Transverse colon (tissue), 4 donors: ENCODE measurements around the gene SRP9.

Experiments
- EP300 ChIP-seq: sonication (generic); formaldehyde crosslinking; IDR thresholded peaks from one replicate; pipeline ENCODE4 v1.6.1; 2017; ENCODE audit warnings: antibody characterized with exemption, low read depth
- POLR2A ChIP-seq: fragments of 450-650 bp; IDR thresholded peaks from one replicate; pipeline ENCODE4 v1.6.1; 2016; ENCODE audit warnings: antibody characterized with exemption, mild to moderate bottlenecking, moderate library complexity
- POLR2AphosphoS5 ChIP-seq, 3 donors: sonication (generic); formaldehyde crosslinking; IDR thresholded peaks; one replicate each; pipeline ENCODE4 v1.6.1; 2016; ENCODE audit warnings: antibody characterized with exemption in 3 of 3
- TF ChIP-seq, protein P1 (sequence below), 5 experiments: fragments of 200-600 bp in 3 of 5; fragments of 450-650 bp in 2 of 5; sonication (generic) in 3 of 5; IDR thresholded peaks; 1 replicate in 2 of 5; 2 replicates in 3 of 5; pipeline ENCODE4 v1.5.1; 2016 to 2017; ENCODE audit warnings: antibody characterized with exemption in 5 of 5, inconsistent platforms in 3 of 5, mild to moderate bottlenecking in 2 of 5, moderate library complexity in 1 of 5

GRCh38 chr1:225828706-225829345 is 51.2 kb downstream of the SRP9 start:
- TF ChIP-seq, protein P1, sequence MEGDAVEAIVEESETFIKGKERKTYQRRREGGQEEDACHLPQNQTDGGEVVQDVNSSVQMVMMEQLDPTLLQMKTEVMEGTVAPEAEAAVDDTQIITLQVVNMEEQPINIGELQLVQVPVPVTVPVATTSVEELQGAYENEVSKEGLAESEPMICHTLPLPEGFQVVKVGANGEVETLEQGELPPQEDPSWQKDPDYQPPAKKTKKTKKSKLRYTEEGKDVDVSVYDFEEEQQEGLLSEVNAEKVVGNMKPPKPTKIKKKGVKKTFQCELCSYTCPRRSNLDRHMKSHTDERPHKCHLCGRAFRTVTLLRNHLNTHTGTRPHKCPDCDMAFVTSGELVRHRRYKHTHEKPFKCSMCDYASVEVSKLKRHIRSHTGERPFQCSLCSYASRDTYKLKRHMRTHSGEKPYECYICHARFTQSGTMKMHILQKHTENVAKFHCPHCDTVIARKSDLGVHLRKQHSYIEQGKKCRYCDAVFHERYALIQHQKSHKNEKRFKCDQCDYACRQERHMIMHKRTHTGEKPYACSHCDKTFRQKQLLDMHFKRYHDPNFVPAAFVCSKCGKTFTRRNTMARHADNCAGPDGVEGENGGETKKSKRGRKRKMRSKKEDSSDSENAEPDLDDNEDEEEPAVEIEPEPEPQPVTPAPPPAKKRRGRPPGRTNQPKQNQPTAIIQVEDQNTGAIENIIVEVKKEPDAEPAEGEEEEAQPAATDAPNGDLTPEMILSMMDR (IDR thresholded peaks at IDR 0.05), result no peak
- TF ChIP-seq POLR2A (no peak), EP300 (no peak), POLR2AphosphoS5 (IDR thresholded peaks at IDR 0.05) (no peak)
